Sigmoid colon (tissue), 7 donors: Measurements from ENCODE around the gene PDK1. TPM values are rescaled to one million over a fixed set of nuclear protein-coding genes. Genes with fewer than 3 reads are reported as not detected.
"Not testable (repeated sequence)": the region's sequence is repeated elsewhere in the genome, so short reads cannot be mapped to it uniquely, and the experiment has no call there.

Experiments used
- DNase-seq: peaks from one replicate; pipeline ENCODE4 v3.0.0-alpha.2; 2019
- H3K27ac ChIP-seq, 4 donors: fragments of 200-600 bp; sonication (generic); one replicate each; pipeline ENCODE4 v1.5.1; 2016 to 2019; ENCODE audit warnings: mild to moderate bottlenecking in 1 of 4
- H3K27me3 ChIP-seq, 3 donors: fragments of 200-600 bp; sonication (generic); one replicate each; pipeline ENCODE4 v1.5.1; 2019; ENCODE audit warnings: mild to moderate bottlenecking in 1 of 3
- H3K36me3 ChIP-seq, 4 donors: fragments of 200-600 bp; sonication (generic); one replicate each; pipeline ENCODE4 v1.5.1; 2016 to 2019
- H3K4me1 ChIP-seq, 4 donors: fragments of 200-600 bp; sonication (generic); one replicate each; pipeline ENCODE4 v1.5.1; 2017 to 2019
- H3K4me3 ChIP-seq, 4 donors: fragments of 200-600 bp; sonication (generic); one replicate each; pipeline ENCODE4 v1.5.1; 2017 to 2019; ENCODE audit warnings: mild to moderate bottlenecking in 2 of 4, moderate library complexity in 1 of 4
- H3K9me3 ChIP-seq, 4 donors: fragments of 200-600 bp in 3 of 4; sonication (generic) in 3 of 4; one replicate each; pipeline versions ENCODE4 v1.5.1 to v1.6.1; 2013 to 2019
- CTCF ChIP-seq, 4 experiments: fragments of 450-650 bp in 3 of 4; fragments of 200-600 bp in 1 of 4; IDR thresholded peaks; one replicate each; pipeline ENCODE4 v1.5.1; 2016 to 2019; ENCODE audit warnings: antibody characterized with exemption in 4 of 4, mild to moderate bottlenecking in 3 of 4, moderate library complexity in 2 of 4
- EP300 ChIP-seq, 4 donors: sonication (generic); formaldehyde crosslinking; IDR thresholded peaks; one replicate each; pipeline ENCODE4 v1.6.1; 2017; ENCODE audit warnings: antibody characterized with exemption in 4 of 4
- POLR2A ChIP-seq, 2 donors: fragments of 450-650 bp; IDR thresholded peaks; one replicate each; pipeline ENCODE4 v1.6.1; 2016; ENCODE audit warnings: antibody characterized with exemption in 2 of 2, mild to moderate bottlenecking in 2 of 2, moderate library complexity in 2 of 2
- POLR2AphosphoS5 ChIP-seq, 4 donors: sonication (generic); formaldehyde crosslinking; IDR thresholded peaks; one replicate each; pipeline ENCODE4 v1.6.1; 2017; ENCODE audit warnings: antibody characterized with exemption in 4 of 4
- WGBS, 2 donors: extraction: QIAGEN DNeasy Blood & Tissue Kit; methylation state at CpG; one replicate each; pipeline ENCODE4 v1.1.7; 2013; 5-methylcytosine and 5-hydroxymethylcytosine counted together
- intact Hi-C: fragments of 100-400 bp; cut with DNase I; formaldehyde crosslinking; loops from one replicate; pipeline ENCODE4 v1.15.1; 2023
- polyA plus RNA-seq, 3 donors: library from polyadenylated mRNA; stranded (reverse); fragments of 200-250 nt; gene quantifications; one replicate each; pipeline ENCODE4 v1.2.3, GENCODE V29; 2013
- total RNA-seq, 4 donors: library from RNA; depleted of rRNA; stranded (reverse); fragments of >200 nt; gene quantifications; one replicate each; pipeline ENCODE4 v1.1.0, GENCODE V29; 2016
- donor health status: healthy with polysubstance abuse.
- donor health status: Bipolar disorder and iron deficiency.
- donor health status: healthy.

PDK1 gene
- total and polyA plus RNA-seq, 7 donors = 3.5 to 15.0 (median 6.4) TPM

- H3K4me1 ChIP-seq = no peaks in the 10 kb centered on the region
- 94 to 95% methylated on average over 4 of the region's 4 CpGs for WGBS, 2 donors
- H3K27me3 ChIP-seq = no peaks in the 10 kb centered on the region
- no peak for TF ChIP-seq POLR2AphosphoS5 (IDR thresholded peaks at IDR 0.05)
- TF ChIP-seq CTCF (IDR thresholded peaks at IDR 0.05) = no peak
- no peak for TF ChIP-seq POLR2A (IDR thresholded peaks at IDR 0.05)
- TF ChIP-seq EP300 (IDR thresholded peaks at IDR 0.05) = no peak
- H3K4me3 ChIP-seq = no peak overlapping the region
- H3K27ac ChIP-seq = no peak overlapping the region
- intact Hi-C loops = no loop called here
- H3K36me3 ChIP-seq = no peaks in the 10 kb centered on the region
- DNase-seq = no peak
- H3K9me3 ChIP-seq = peaks cover 0 to 11% (median 6%) of the 10 kb centered on the region in 4 donors
These were observed 30.3 kb upstream of the PDK1 start for GRCh38 chr2:172525601-172526000.

GRCh38 chr2:172531309-172531708 lies 24.6 kb upstream of the PDK1 start:
- intact Hi-C loops = no loop called here
- no peak overlapping the region for H3K4me3 ChIP-seq
- TF ChIP-seq POLR2AphosphoS5 (IDR thresholded peaks at IDR 0.05) (no peak), EP300 (IDR thresholded peaks at IDR 0.05) (no peak)
- no peak overlapping the region for H3K27ac ChIP-seq
- H3K36me3 ChIP-seq = no peaks in the 10 kb centered on the region
- H3K9me3 ChIP-seq = peaks cover 0 to 16% (median under 1%) of the 10 kb centered on the region in 4 donors
- 27 to 84% methylated on average over 2 of the region's 2 CpGs for WGBS, 2 donors
- DNase-seq = no peak
- H3K4me1 ChIP-seq = no peaks in the 10 kb centered on the region
- no peaks in the 10 kb centered on the region for H3K27me3 ChIP-seq

- intact Hi-C loops, H3K4me3 ChIP-seq, H3K27me3 ChIP-seq, DNase-seq, H3K4me1 ChIP-seq, H3K36me3 ChIP-seq, H3K27ac ChIP-seq: not testable (repeated sequence)
- H3K9me3 ChIP-seq = peaks cover 0 to 13% (median 0%) of the 10 kb centered on the region in 4 donors
- 98 to 99% methylated on average over 2 of the region's 2 CpGs for WGBS, 2 donors
These were observed 23.4 kb upstream of the PDK1 start for GRCh38 chr2:172532461-172532860.

GRCh38 chr2:172533687-172534086 lies 22.2 kb upstream of the PDK1 start:
- H3K4me3 ChIP-seq = no peak overlapping the region
- peaks cover 0 to 13% (median 0%) of the 10 kb centered on the region in 4 donors for H3K9me3 ChIP-seq
- no peaks in the 10 kb centered on the region for H3K36me3 ChIP-seq
- H3K27ac ChIP-seq = no peak overlapping the region
- intact Hi-C loops = no loop called here
- TF ChIP-seq POLR2A (IDR thresholded peaks at IDR 0.05) = no peak
- no peak for TF ChIP-seq EP300 (IDR thresholded peaks at IDR 0.05)
- no peak for TF ChIP-seq POLR2AphosphoS5 (IDR thresholded peaks at IDR 0.05)
- TF ChIP-seq CTCF (IDR thresholded peaks at IDR 0.05) = no peak
- DNase-seq = no peak
- WGBS, 2 donors = 98 to 100% methylated on average over 1 of the region's 1 CpG
- no peaks in the 10 kb centered on the region for H3K27me3 ChIP-seq
- no peaks in the 10 kb centered on the region for H3K4me1 ChIP-seq

GRCh38 chr2:172535119-172535518 lies 20.8 kb upstream of the PDK1 start:
- no peaks in the 10 kb centered on the region for H3K36me3 ChIP-seq
- DNase-seq = no peak
- H3K4me1 ChIP-seq = no peaks in the 10 kb centered on the region
- TF ChIP-seq EP300 (IDR thresholded peaks at IDR 0.05) (no peak), POLR2AphosphoS5 (IDR thresholded peaks at IDR 0.05) (no peak), CTCF (IDR thresholded peaks at IDR 0.05) (no peak), POLR2A (IDR thresholded peaks at IDR 0.05) (no peak)
- peaks cover 0 to 17% (median 0%) of the 10 kb centered on the region in 4 donors for H3K9me3 ChIP-seq
- H3K4me3 ChIP-seq = no peak overlapping the region
- intact Hi-C loops = no loop called here
- 91 to 92% methylated on average over 3 of the region's 3 CpGs for WGBS, 2 donors
- H3K27ac ChIP-seq = no peak overlapping the region
- H3K27me3 ChIP-seq = no peaks in the 10 kb centered on the region

- intact Hi-C loops, H3K27me3 ChIP-seq, H3K27ac ChIP-seq, H3K4me3 ChIP-seq, DNase-seq, H3K36me3 ChIP-seq, H3K4me1 ChIP-seq: not testable (repeated sequence)
- peaks cover 0 to 17% (median 0%) of the 10 kb centered on the region in 4 donors for H3K9me3 ChIP-seq
- 94 to 95% methylated on average over 35 to 36 of the region's 37 CpGs for WGBS, 2 donors
These were observed 18.0 kb upstream of the PDK1 start for GRCh38 chr2:172537851-172538250.
